ENCODE data around the gene PROSER2.

PROSER2 gene

GRCh38 chr10:11863353-11864109, 40.4 kb downstream of the PROSER2 start:
- Histone ChIP-seq H3K27me3 (ENCODE audit: low read length) (no peaks in the 10 kb centered on the region), H3K9ac (ENCODE audit: low read length) (no peak overlapping the region), H3K27ac (ENCODE audit: low read depth, low read length) (no peak overlapping the region), H3K36me3 (ENCODE audit: low read length) (no peaks in the 10 kb centered on the region), H3K79me2 (ENCODE audit: insufficient read depth, low read length) (no peaks in the 10 kb centered on the region), H2AFZ (ENCODE audit: low read depth, low read length, severe bottlenecking) (no peak overlapping the region), H3K9me2 (replicated peaks; ENCODE audit: insufficient read depth, low read length) (no peaks in the 10 kb centered on the region), H3F3A (ENCODE audit: insufficient read depth) (no peaks in the 10 kb centered on the region), H4K20me1 (ENCODE audit: low read depth, low read length) (no peaks in the 10 kb centered on the region), H3K4me2 (ENCODE audit: low read depth, low read length, poor library complexity, severe bottlenecking) (peak overlapping the region; percentile 37), H3K9me3 (ENCODE audit: insufficient read depth, low read length) (no peaks in the 10 kb centered on the region), H3K4me3 (ENCODE audit: insufficient read depth, low read length, poor library complexity, severe bottlenecking) (no peak overlapping the region)
- TF ChIP-seq EZH2phosphoT487 (conservative IDR thresholded peaks at IDR 0.05; ENCODE audit: low read length), result no peak
- TF ChIP-seq CTCF (IDR thresholded peaks at IDR 0.05; ENCODE audit: insufficient read depth, low read length, poor library complexity, severe bottlenecking), result no peak

- H3K27me3 ChIP-seq (ENCODE audit: low read length), result no peaks in the 10 kb centered on the region
- TF ChIP-seq CTCF (IDR thresholded peaks at IDR 0.05; ENCODE audit: insufficient read depth, low read length, poor library complexity, severe bottlenecking) (no peak), EZH2phosphoT487 (conservative IDR thresholded peaks at IDR 0.05; ENCODE audit: low read length) (no peak)
Measured at GRCh38 chr10:11864727-11865126, 41.6 kb downstream of the PROSER2 start.

GRCh38 chr10:11865561-11865960, 42.4 kb downstream of the PROSER2 start:
- no peak overlapping the region for H3K9ac ChIP-seq (ENCODE audit: low read length)
- H3K79me2 ChIP-seq (ENCODE audit: insufficient read depth, low read length), result no peaks in the 10 kb centered on the region
- H3K27me3 ChIP-seq (ENCODE audit: low read length), result no peaks in the 10 kb centered on the region
- no peak for TF ChIP-seq CTCF (IDR thresholded peaks at IDR 0.05; ENCODE audit: insufficient read depth, low read length, poor library complexity, severe bottlenecking)
- no peak for TF ChIP-seq EZH2phosphoT487 (conservative IDR thresholded peaks at IDR 0.05; ENCODE audit: low read length)
- no peak overlapping the region for H3K4me3 ChIP-seq (ENCODE audit: insufficient read depth, low read length, poor library complexity, severe bottlenecking)
- no peaks in the 10 kb centered on the region for H4K20me1 ChIP-seq (ENCODE audit: low read depth, low read length)
- H3K9me2 ChIP-seq (replicated peaks; ENCODE audit: insufficient read depth, low read length), result no peaks in the 10 kb centered on the region
- H2AFZ ChIP-seq (ENCODE audit: low read depth, low read length, severe bottlenecking), result no peak overlapping the region
- no peak overlapping the region for H3K27ac ChIP-seq (ENCODE audit: low read depth, low read length)
- H3K36me3 ChIP-seq (ENCODE audit: low read length), result no peaks in the 10 kb centered on the region
- H3K9me3 ChIP-seq (ENCODE audit: insufficient read depth, low read length), result no peaks in the 10 kb centered on the region
- no peaks in the 10 kb centered on the region for H3F3A ChIP-seq (ENCODE audit: insufficient read depth)
- no peak overlapping the region for H3K4me2 ChIP-seq (ENCODE audit: low read depth, low read length, poor library complexity, severe bottlenecking)

More at GRCh38 chr10:11864727-11865126, 41.6 kb downstream of the PROSER2 start:
- Histone ChIP-seq H3K36me3 (ENCODE audit: low read length) (no peaks in the 10 kb centered on the region), H4K20me1 (ENCODE audit: low read depth, low read length) (no peaks in the 10 kb centered on the region), H3K4me2 (ENCODE audit: low read depth, low read length, poor library complexity, severe bottlenecking) (no peak overlapping the region), H3F3A (ENCODE audit: insufficient read depth) (no peaks in the 10 kb centered on the region), H3K9ac (ENCODE audit: low read length) (no peak overlapping the region), H3K4me3 (ENCODE audit: insufficient read depth, low read length, poor library complexity, severe bottlenecking) (no peak overlapping the region), H3K9me2 (replicated peaks; ENCODE audit: insufficient read depth, low read length) (no peaks in the 10 kb centered on the region), H3K27ac (ENCODE audit: low read depth, low read length) (no peak overlapping the region), H2AFZ (ENCODE audit: low read depth, low read length, severe bottlenecking) (no peak overlapping the region), H3K79me2 (ENCODE audit: insufficient read depth, low read length) (no peaks in the 10 kb centered on the region), H3K9me3 (ENCODE audit: insufficient read depth, low read length) (no peaks in the 10 kb centered on the region)
